HFFc6 (cell line): ENCODE data around the gene DCAF8. TPM values are rescaled to one million over a fixed set of nuclear protein-coding genes. Genes with fewer than 3 reads are reported as not detected.

Experiments used
- DNase-seq: peaks from one replicate; pipeline ENCODE4 v3.0.0-alpha.2; 2018
- H3K27ac Mint-ChIP-seq: 2 replicates; pipeline ENCODE4 v1.8.0; 2020; ENCODE audit warnings: mild to moderate bottlenecking, mixed read lengths
- H3K27me3 Mint-ChIP-seq: 2 replicates; pipeline ENCODE4 v1.8.0; 2021; ENCODE audit warnings: mild to moderate bottlenecking, moderate library complexity, mixed read lengths; ENCODE audit not compliant: insufficient read depth
- H3K36me3 Mint-ChIP-seq: 2 replicates; pipeline ENCODE4 v1.8.0; 2021; ENCODE audit warnings: low read depth, mixed read lengths
- H3K4me1 Mint-ChIP-seq: 2 replicates; pipeline ENCODE4 v1.8.0; 2020; ENCODE audit warnings: low read depth, mixed read lengths
- H3K4me3 Mint-ChIP-seq: 2 replicates; pipeline ENCODE4 v1.8.0; 2020; ENCODE audit warnings: mild to moderate bottlenecking, moderate library complexity, mixed read lengths
- H3K9me3 Mint-ChIP-seq: 2 replicates; pipeline ENCODE4 v1.8.0; 2020; ENCODE audit warnings: mild to moderate bottlenecking, mixed read lengths
- CTCF ChIP-seq: fragments of 200-600 bp; sonication (generic); IDR thresholded peaks from 2 replicates; pipeline ENCODE4 v1.5.0; 2021; ENCODE audit warnings: antibody characterized with exemption, mild to moderate bottlenecking
- total RNA-seq, 6 experiments: library from RNA; stranded (reverse); fragmentation: NEBNext Ultra II Directional; extraction: Animal tissue kit (Norgen Biotek cat#: 25700); gene quantifications; 2 replicates in 1 of 6; 3 replicates in 5 of 6; pipeline ENCODE4 v1.2.3, GENCODE V29; 2021

The DCAF8 gene
- total RNA-seq, 6 experiments from 2014 or later = 65.9 to 73.0 (median 70.1) TPM

GRCh38 chr1:160191756-160192155 is 70.6 kb downstream of the DCAF8 start:
- Mint-ChIP-seq H3K9me3 (no peaks in the 10 kb centered on the region), H3K36me3 (no peaks in the 10 kb centered on the region), H3K4me3 (no peak overlapping the region), H3K27ac (no peak overlapping the region), H3K27me3 (peaks cover 9% of the 10 kb centered on the region), H3K4me1 (0 out of 2 replicates have a peak, but pooled peaks cover 6% of the 10 kb centered on the region)
- TF ChIP-seq CTCF = no peak
- no peak for DNase-seq

DNA sequence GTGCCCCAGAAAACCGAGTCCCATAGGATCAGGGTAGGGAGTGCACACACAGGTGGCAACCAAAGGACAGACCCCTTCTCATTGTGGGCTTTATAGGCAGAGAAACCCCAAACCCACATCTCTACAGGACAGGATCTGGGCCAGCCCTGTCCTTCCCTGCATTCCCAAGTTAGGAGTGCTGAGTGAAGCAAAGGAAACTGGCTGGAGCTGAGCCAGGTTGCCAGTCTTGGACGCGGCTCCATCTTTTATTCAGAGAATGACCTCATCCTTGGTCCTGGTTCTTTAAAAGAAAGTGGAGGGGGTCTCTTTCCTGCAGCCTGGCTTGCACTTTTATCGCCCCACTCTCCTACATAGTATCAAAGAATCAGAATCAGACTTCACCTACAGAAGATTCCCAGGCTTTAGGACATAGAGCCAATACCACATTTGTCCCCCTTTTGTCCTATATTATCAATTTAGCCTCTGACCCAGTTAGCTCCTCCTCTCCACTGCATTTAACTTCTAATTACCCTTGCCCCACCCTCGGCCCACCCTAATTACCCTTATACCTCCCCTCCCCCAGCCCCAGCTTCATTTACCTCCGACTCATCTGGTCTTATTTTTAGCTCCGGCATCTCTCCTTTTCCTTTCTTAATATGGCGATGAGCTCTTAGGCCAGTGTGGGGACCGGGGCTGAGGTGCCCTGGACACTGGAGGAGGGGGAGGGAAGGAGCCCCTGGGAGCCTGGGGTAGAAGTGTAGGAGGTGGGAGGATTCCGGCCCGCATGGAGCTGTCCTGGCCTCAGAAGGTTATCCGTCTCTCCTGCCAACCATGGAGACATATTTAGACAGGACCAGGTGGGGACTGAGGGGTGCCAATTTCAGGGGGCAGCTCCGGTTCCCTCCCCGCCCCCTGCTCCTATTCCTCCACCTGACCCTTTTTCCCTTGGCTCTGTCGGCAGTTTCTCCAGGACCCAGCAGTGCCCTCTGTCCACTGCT is 72.4 kb downstream of the DCAF8 start, which contains the start of gene CASQ1:
CASQ1 (plus strand) TSS at position 927 of the 977 bp plus-strand sequence. CDS start 177 bp downstream, outside the sequence.
- H3K27ac Mint-ChIP-seq = no peak within 1 kb of the TSS
- 0 out of 2 replicates have a peak, but pooled peaks cover 6% of the 10 kb centered on the region for H3K4me1 Mint-ChIP-seq
- no peaks in the 10 kb centered on the region for H3K9me3 Mint-ChIP-seq
- no peak for TF ChIP-seq CTCF
- H3K4me3 Mint-ChIP-seq = no peak within 1 kb of the TSS
- H3K36me3 Mint-ChIP-seq = no peaks in the 10 kb centered on the region
- no peak for DNase-seq
- peaks cover 13% of the 10 kb centered on the region for H3K27me3 Mint-ChIP-seq

GRCh38 chr1:160188341-160188740 is 74.0 kb downstream of the DCAF8 start:
- Mint-ChIP-seq H3K27ac (no peak overlapping the region), H3K36me3 (no peaks in the 10 kb centered on the region), H3K4me3 (no peak overlapping the region), H3K4me1 (0 out of 2 replicates have a peak, but pooled peaks cover 6% of the 10 kb centered on the region), H3K9me3 (no peaks in the 10 kb centered on the region), H3K27me3 (peaks cover 13% of the 10 kb centered on the region)
- no peak for DNase-seq
- TF ChIP-seq CTCF = no peak

- H3K36me3 Mint-ChIP-seq = no peaks in the 10 kb centered on the region
- H3K4me1 Mint-ChIP-seq = 0 out of 2 replicates have a peak, but pooled peaks cover 6% of the 10 kb centered on the region
- no peak for TF ChIP-seq CTCF
- no peak overlapping the region for H3K27ac Mint-ChIP-seq
- H3K4me3 Mint-ChIP-seq = no peak overlapping the region
- DNase-seq = no peak
- peaks cover 13% of the 10 kb centered on the region for H3K27me3 Mint-ChIP-seq
- no peaks in the 10 kb centered on the region for H3K9me3 Mint-ChIP-seq
These were observed 74.9 kb downstream of the DCAF8 start for GRCh38 chr1:160187407-160187806.

DNA sequence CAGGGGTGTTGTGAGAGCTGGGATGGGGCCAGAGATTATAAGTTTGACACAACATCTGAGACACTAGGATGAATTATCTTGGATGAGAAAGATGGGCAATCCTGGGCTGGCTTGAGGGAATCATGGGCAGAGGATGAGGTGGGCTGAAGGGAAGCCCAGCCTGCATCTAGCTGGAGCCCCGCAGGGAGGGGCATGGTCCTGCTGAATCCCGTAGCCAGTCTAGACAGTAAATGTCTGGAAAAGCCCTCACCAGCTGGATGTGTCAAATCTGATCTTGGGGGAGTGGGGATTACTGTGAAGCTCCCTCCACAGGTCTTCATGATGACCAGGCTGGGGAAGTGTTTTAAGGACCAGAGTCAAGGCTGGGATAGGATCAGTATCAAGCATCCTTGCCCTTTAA is 75.6 kb downstream of the DCAF8 start:
- 0 out of 2 replicates have a peak, but pooled peaks cover 6% of the 10 kb centered on the region for H3K4me1 Mint-ChIP-seq
- no peaks in the 10 kb centered on the region for H3K36me3 Mint-ChIP-seq
- DNase-seq = no peak
- H3K4me3 Mint-ChIP-seq = no peak overlapping the region
- no peak overlapping the region for H3K27ac Mint-ChIP-seq
- peaks cover 14% of the 10 kb centered on the region for H3K27me3 Mint-ChIP-seq
- TF ChIP-seq CTCF = no peak
- no peaks in the 10 kb centered on the region for H3K9me3 Mint-ChIP-seq
